HepG2 (cell line): ENCODE results near the gene DAPK3. TPM values are rescaled to one million over a fixed set of nuclear protein-coding genes. Genes with fewer than 3 reads are reported as not detected.
A peak's percentile ranks its signal among the peaks of the same experiment; 100 is the strongest.

ENCODE experiments used
- ATAC-seq: fragments of 200-7000 bp; cut with Tn5 transposase; 3 replicates; pipeline ENCODE4 v1.9.1; 2020; ENCODE audit warnings: mild to moderate bottlenecking, moderate library complexity
- BruUV-seq: library from RNA; stranded (reverse); fragments of 400-500 nt; replicated peaks from 2 replicates; lab custom pipeline; 2021; lab: Mats Ljungman, UMichigan
- CTCF ChIA-PET: fragments of 300-600 bp; formaldehyde crosslinking; extraction: SDS; loops from one replicate; lab custom pipeline; 2021; ENCODE audit warnings: low total read pairs, inconsistent platforms, low intra/inter-chr PET ratio; lab: Yijun Ruan, JAX
- POLR2A ChIA-PET: fragments of 350-600 bp; sonication (Branson Sonifier 250); formaldehyde crosslinking; loops from one replicate; lab custom pipeline; 2020; ENCODE audit warnings: antibody characterized with exemption, inconsistent platforms; lab: Yijun Ruan, JAX
- DNase-seq: peaks from one replicate; pipeline ENCODE4 v3.0.0-alpha.2; 2015; ENCODE audit warnings: low spot score
- FAIRE-seq: peaks from 3 replicates; lab custom pipeline; 2011; peaks lifted over from hg19 to GRCh38; lab: Jason Lieb, UNC
- H2AFZ ChIP-seq: one replicate; pipeline ENCODE4 v1.6.1; 2011; ENCODE audit warnings: low read length, inconsistent platforms
- H3K27ac ChIP-seq: fragments of 300-600 bp; 3 replicates; pipeline ENCODE4 v1.8.0; 2011; ENCODE audit warnings: mixed run types, mild to moderate bottlenecking, mixed read lengths, low read length, inconsistent platforms; ENCODE audit not compliant: insufficient read depth; ENCODE audit errors: extremely low read length
- H3K27me3 ChIP-seq, 2 experiments: fragments of 200-600 bp in 1 of 2; 2 replicates in 1 of 2; 3 replicates in 1 of 2; pipeline versions ENCODE4 v1.6.0 to v1.8.0; 2011; ENCODE audit warnings: low read length in 2 of 2, mild to moderate bottlenecking in 2 of 2, moderate library complexity in 2 of 2, inconsistent platforms in 1 of 2; ENCODE audit not compliant: insufficient read depth in 2 of 2, control insufficient read depth in 1 of 2
- H3K36me3 ChIP-seq, 2 experiments: fragments of 200-600 bp in 1 of 2; replicated peaks in 1 of 2; 2 replicates in 1 of 2; 3 replicates in 1 of 2; pipeline versions ENCODE4 v1.5.1 to v1.8.0; 2011; ENCODE audit warnings: low read length in 2 of 2, inconsistent platforms in 1 of 2; ENCODE audit not compliant: insufficient read depth in 2 of 2, control insufficient read depth in 1 of 2
- H3K4me1 ChIP-seq: 2 replicates; pipeline ENCODE4 v1.5.1; 2012; ENCODE audit warnings: low read length, inconsistent platforms; ENCODE audit not compliant: insufficient read depth
- H3K4me2 ChIP-seq: 2 replicates; pipeline ENCODE4 v1.6.0; 2011; ENCODE audit warnings: low read depth, low read length, inconsistent platforms
- H3K4me3 ChIP-seq, 3 experiments: fragments of 200-600 bp in 1 of 3; sonication (generic), shearing (Covaris generic) in 1 of 3; replicated peaks in 1 of 3; 2 replicates each; pipeline ENCODE4 v1.5.1; 2011 to 2016; ENCODE audit warnings: low read length in 3 of 3, inconsistent platforms in 2 of 3, low read depth in 2 of 3, mild to moderate bottlenecking in 2 of 3, control low read depth in 1 of 3, mixed read lengths in 1 of 3; ENCODE audit not compliant: insufficient read depth in 1 of 3
- H3K79me2 ChIP-seq: one replicate; pipeline ENCODE4 v1.6.1; 2011; ENCODE audit warnings: low read length, inconsistent platforms; ENCODE audit not compliant: insufficient read depth
- H3K9ac ChIP-seq: 2 replicates; pipeline ENCODE4 v1.6.0; 2011; ENCODE audit warnings: mild to moderate bottlenecking, low read depth, low read length, inconsistent platforms; ENCODE audit not compliant: insufficient read depth
- H3K9me3 ChIP-seq: 2 replicates; pipeline ENCODE4 v1.5.1; 2012; ENCODE audit warnings: mild to moderate bottlenecking, low read length
- H4K20me1 ChIP-seq: 2 replicates; pipeline ENCODE4 v1.6.0; 2011; ENCODE audit warnings: inconsistent platforms, mild to moderate bottlenecking, low read length, moderate library complexity; ENCODE audit not compliant: insufficient read depth
- CBFB ChIP-seq: sonication (generic); formaldehyde crosslinking; IDR thresholded peaks from 2 replicates; pipeline ENCODE4 v1.4.0; 2020; ENCODE audit warnings: missing genetic modification reagents
- DR1 ChIP-seq: sonication (generic); formaldehyde crosslinking; IDR thresholded peaks from 2 replicates; pipeline ENCODE4 v1.8.0; 2021; ENCODE audit warnings: mild to moderate bottlenecking, missing genetic modification reagents, inconsistent platforms
- FIP1L1 ChIP-seq: fragments of 200-400 bp; formaldehyde crosslinking; IDR thresholded peaks from 2 replicates; pipeline ENCODE4 v1.6.1; 2018; ENCODE audit warnings: low read depth, mild to moderate bottlenecking, low read length, moderate library complexity, borderline replicate concordance; ENCODE audit not compliant: insufficient read depth
- MYC ChIP-seq: sonication (generic); formaldehyde crosslinking; IDR thresholded peaks from 2 replicates; pipeline ENCODE4 v1.9.0; 2021; ENCODE audit warnings: missing genetic modification reagents, borderline replicate concordance
- PAF1 ChIP-seq: IDR thresholded peaks from 2 replicates; pipeline ENCODE4 v1.6.1; 2016; ENCODE audit warnings: missing genetic modification reagents, missing compliant biosample characterization
- POLR2A ChIP-seq, 2 experiments: IDR thresholded peaks; 2 replicates each; pipeline ENCODE4 v1.6.1; 2011; ENCODE audit warnings: low read depth in 2 of 2, low read length in 2 of 2, mild to moderate bottlenecking in 1 of 2, moderate library complexity in 1 of 2; ENCODE audit not compliant: insufficient read depth in 1 of 2
- POLR2AphosphoS2 ChIP-seq: IDR thresholded peaks from 2 replicates; pipeline ENCODE4 v1.6.1; 2011; ENCODE audit warnings: low read depth, low read length, improper control_type of control experiment
- POLR2AphosphoS5 ChIP-seq: IDR thresholded peaks from 2 replicates; pipeline ENCODE4 v1.6.1; 2012; ENCODE audit warnings: low read depth, low read length
- POLR2G ChIP-seq: fragments of 200-400 bp; formaldehyde crosslinking; IDR thresholded peaks from 2 replicates; pipeline ENCODE4 v1.6.1; 2018; ENCODE audit warnings: mild to moderate bottlenecking, low read depth, low read length, moderate library complexity
- PRPF4 ChIP-seq: fragments of 200-400 bp; formaldehyde crosslinking; IDR thresholded peaks from 2 replicates; pipeline ENCODE4 v1.6.1; 2016; ENCODE audit warnings: low read length, low read depth; ENCODE audit not compliant: poor library complexity, severe bottlenecking
- RAD21 ChIP-seq: fragments of 450-650 bp; formaldehyde crosslinking; IDR thresholded peaks from 2 replicates; pipeline ENCODE4 v1.5.0; 2020; ENCODE audit warnings: mild to moderate bottlenecking
- RBFOX2 ChIP-seq: fragments of 200-400 bp; formaldehyde crosslinking; IDR thresholded peaks from 2 replicates; pipeline ENCODE4 v1.6.1; 2017; ENCODE audit warnings: low read depth, mild to moderate bottlenecking, low read length
- RBM22 ChIP-seq: fragments of 200-400 bp; formaldehyde crosslinking; optimal IDR thresholded peaks from 2 replicates; pipeline ENCODE3; 2017; ENCODE audit warnings: mild to moderate bottlenecking, low read length, moderate library complexity
- SOX13 ChIP-seq, 3 experiments: fragments of 450-650 bp in 1 of 3; sonication (generic) in 1 of 3; formaldehyde crosslinking in 1 of 3; IDR thresholded peaks in 2 of 3; conservative IDR thresholded peaks in 1 of 3; 2 replicates each; pipeline versions ENCODE4 v1.5.0 to v1.6.1; 2016 to 2020; ENCODE audit warnings: antibody characterized with exemption in 1 of 3, mild to moderate bottlenecking in 1 of 3, missing compliant biosample characterization in 1 of 3, missing genetic modification reagents in 1 of 3, moderate library complexity in 1 of 3
- SSRP1 ChIP-seq: IDR thresholded peaks from 2 replicates; pipeline ENCODE4 v1.6.1; 2016; ENCODE audit warnings: control low read depth
- ZFP82 ChIP-seq: sonication (generic); formaldehyde crosslinking; IDR thresholded peaks from 2 replicates; pipeline ENCODE4 v1.5.1; 2020; ENCODE audit warnings: mild to moderate bottlenecking, missing genetic modification reagents, borderline replicate concordance
- ZFX ChIP-seq: sonication (generic); formaldehyde crosslinking; IDR thresholded peaks from 2 replicates; pipeline ENCODE4 v1.4.0; 2020; ENCODE audit warnings: mild to moderate bottlenecking, low read depth, missing genetic modification reagents, moderate library complexity
- ZNF292 ChIP-seq: sonication (generic); formaldehyde crosslinking; IDR thresholded peaks from 2 replicates; pipeline ENCODE4 v1.8.1; 2022; ENCODE audit warnings: mild to moderate bottlenecking, low read depth, missing genetic modification reagents, borderline replicate concordance
- ZNF772 ChIP-seq: sonication (generic); formaldehyde crosslinking; IDR thresholded peaks from 2 replicates; pipeline ENCODE4 v1.5.0; 2020; ENCODE audit warnings: mild to moderate bottlenecking, missing genetic modification reagents
- WGBS: methylation state at CpG from one replicate; pipeline ENCODE4 v1.1.6; 2017; ENCODE audit warnings: low lambda C conversion rate; 5-methylcytosine and 5-hydroxymethylcytosine counted together
- in situ Hi-C: cut with HindIII; loops from 2 replicates; pipeline ENCODE4 v1.10.0; 2017; ENCODE audit warnings: low pct_unique_long_range_greater_than_20kb; ENCODE audit not compliant: extremely low pct_ligation_motif_present
- intact Hi-C: fragments of 100-400 bp; cut with micrococcal nuclease; formaldehyde crosslinking; loops from one replicate; pipeline ENCODE4 v1.10.0; 2022; ENCODE audit not compliant: unreplicated experiment
- polyA plus RNA-seq, 8 experiments: library from polyadenylated mRNA; depleted of rRNA in 3 of 8; stranded (reverse) in 7 of 8; unstranded in 1 of 8; fragments of >200 nt; fragmentation: Illumina TruSeq in 4 of 8; extraction: Trizol in 4 of 8; gene quantifications; 2 replicates each; pipeline versions ENCODE4 v1.2.1 to v1.2.3, GENCODE V29; 2011 to 2016; ENCODE audit warnings: low read depth in 4 of 8, missing spikeins in 1 of 8, mixed read lengths in 1 of 8; ENCODE audit not compliant: insufficient read depth in 1 of 8
- total RNA-seq, 5 experiments: library from RNA; depleted of rRNA; stranded (reverse); fragments of >200 nt; fragmentation: Illumina TruSeq; extraction: Trizol; gene quantifications; 2 replicates each; pipeline ENCODE4 v1.2.3, GENCODE V29; 2016; ENCODE audit warnings: low read depth in 1 of 5

Gene DAPK3
- total and polyA plus RNA-seq, 2 of the 13 experiments (the other 11 are each of a cell fraction or from before 2014, with no cell fraction given): 30.5 to 37.3 TPM

GRCh38 chr19:3976495-3977241 lies 5.8 kb upstream of the DAPK3 start:
- FAIRE-seq: no peak
- CTCF ChIA-PET: no interaction called here
- POLR2A ChIA-PET: interaction anchor here (2.8 kb wide), 1 partner anchor 9 kb away, joined by 15 read pairs; the partner anchor contains the start of gene EEF2

GRCh38 chr19:3975637-3976087 lies 4.8 kb upstream of the DAPK3 start:
- H2AFZ ChIP-seq: no peak overlapping the region
- H3K36me3 ChIP-seq: peaks cover 41 to 48% of the 10 kb centered on the region in 2 experiments
- H3K79me2 ChIP-seq: peaks cover 7% of the 10 kb centered on the region
- DNase-seq (no peak), FAIRE-seq (no peak), ATAC-seq (no peak)
- CTCF ChIA-PET: no interaction called here
- H3K4me3 ChIP-seq: no peak overlapping the region
- no peaks in the 10 kb centered on the region for H3K9me3 ChIP-seq
- BruUV-seq: no TSS peak
- intact Hi-C loops (no loop called here), in situ Hi-C loops (no loop called here)
- POLR2A ChIA-PET: interaction anchor here (0.6 to 2.8 kb wide), 3 partner anchors 10 to 98 kb away, joined by 4 to 15 read pairs (median 14); partner anchors contain the start of gene EEF2
- H3K4me1 ChIP-seq: peaks cover 7% of the 10 kb centered on the region; the same call in 1 of the 2 replicates
- H3K27ac ChIP-seq: no peak overlapping the region
- no peaks in the 10 kb centered on the region for H3K27me3 ChIP-seq
- no peak overlapping the region for H3K9ac ChIP-seq
- H4K20me1 ChIP-seq: peaks cover 52% of the 10 kb centered on the region
- H3K4me2 ChIP-seq: no peak overlapping the region
- 93% methylated on average over 14 of the region's 14 CpGs for whole genome bisulfite sequencing
- TF ChIP-seq POLR2AphosphoS5: peak; percentile 60
- TF ChIP-seq RBFOX2: peak; percentile 10; the same call in 1 of the 2 replicates
- TF ChIP-seq ZNF772 (CRISPR knock-in tag): no peak
- TF ChIP-seq SSRP1 (CRISPR knock-in tag): peak; percentile 43; the same call in 1 of the 2 replicates
- peak; percentile 79; the same call in 1 of the 2 replicates for TF ChIP-seq PAF1 (CRISPR knock-in tag)
- 0 out of 2 replicates have a peak, but pooled peaks have one; percentile 48 for TF ChIP-seq FIP1L1
- no peak for TF ChIP-seq DR1 (CRISPR knock-in tag)
- peak; percentile 95 for TF ChIP-seq POLR2AphosphoS2
- TF ChIP-seq SOX13 (IDR thresholded peaks at IDR 0.05): no peak
- TF ChIP-seq SOX13 (CRISPR knock-in tag; conservative IDR thresholded peaks at IDR 0.05 in 1 of 2, IDR thresholded peaks at IDR 0.05 in 1 of 2): peak in 1 of 2 experiments; percentile 96; a peak in 2 of 4 replicates
- TF ChIP-seq POLR2A (IDR thresholded peaks at IDR 0.05; ENCODE audit: insufficient read depth in 1 of 2, low read depth in 2 of 2, low read length in 2 of 2): peak; percentile 32 to 57; a peak in 2 of 4 replicates

More at GRCh38 chr19:3976495-3977241, 5.8 kb upstream of the DAPK3 start:
- Histone ChIP-seq H3K4me2 (no peak overlapping the region), H3K9ac (no peak overlapping the region), H3K4me3 (no peak overlapping the region), H3K27me3 (no peaks in the 10 kb centered on the region), H3K9me3 (no peaks in the 10 kb centered on the region), H2AFZ (no peak overlapping the region), H4K20me1 (peaks cover 62% of the 10 kb centered on the region), H3K27ac (no peak overlapping the region), H3K79me2 (peaks cover 14% of the 10 kb centered on the region), H3K4me1 (peaks cover 12% of the 10 kb centered on the region), H3K36me3 (peaks cover 50 to 58% of the 10 kb centered on the region in 2 experiments)
- peak; percentile 9 for ATAC-seq
- 0 out of 4 replicates have a peak, but pooled peaks of 1 of the 2 experiments have one; percentile 53 for TF ChIP-seq POLR2A (IDR thresholded peaks at IDR 0.05; ENCODE audit: insufficient read depth in 1 of 2, low read depth in 2 of 2, low read length in 2 of 2)
- TF ChIP-seq CBFB: no peak
- TF ChIP-seq RBFOX2: peak; percentile 81
- peak; percentile 82 for TF ChIP-seq RBM22
- TF ChIP-seq POLR2G: peak; percentile 55
- TF ChIP-seq MYC (CRISPR knock-in tag): no peak
- no peak for TF ChIP-seq SOX13 (IDR thresholded peaks at IDR 0.05)
- peak in 1 of 2 experiments; percentile 66; a peak in 1 of 4 replicates for TF ChIP-seq SOX13 (CRISPR knock-in tag; conservative IDR thresholded peaks at IDR 0.05 in 1 of 2, IDR thresholded peaks at IDR 0.05 in 1 of 2)
- peak; percentile 12 for TF ChIP-seq PRPF4
- no peak for TF ChIP-seq ZNF292 (CRISPR knock-in tag)
- 0 out of 2 replicates have a peak, but pooled peaks have one; percentile 4 for TF ChIP-seq ZFX (CRISPR knock-in tag)
- peak; percentile 0; the same call in 1 of the 2 replicates for TF ChIP-seq POLR2AphosphoS2
- TF ChIP-seq ZFP82 (CRISPR knock-in tag): no peak
- peak; percentile 38; the same call in 1 of the 2 replicates for TF ChIP-seq RAD21 (CRISPR knock-in tag)
- in situ Hi-C loops (no loop called here), intact Hi-C loops (no loop called here)
- no peak for DNase-seq
- BruUV-seq: TSS peak; percentile 36
- 100% methylated on average over 11 of the region's 29 CpGs for WGBS
